Activated naive CD8-positive, alpha-beta T cell treated with anti-CD3 and anti-CD28 coated beads for 36 hours (primary cell): ENCODE data around the gene TDRKH. TPM values are rescaled to one million over a fixed set of nuclear protein-coding genes. Genes with fewer than 3 reads are reported as not detected.
"Not testable (repeated sequence)": the region's sequence is repeated elsewhere in the genome, so short reads cannot be mapped to it uniquely, and the experiment has no call there.

ENCODE experiments used
- DNase-seq: peaks from one replicate; pipeline ENCODE4 v3.0.0; 2021
- H3K27ac Mint-ChIP-seq: one replicate; pipeline ENCODE4 v1.8.0; 2022; ENCODE audit warnings: mild to moderate bottlenecking, moderate library complexity, mixed read lengths
- H3K27me3 Mint-ChIP-seq: one replicate; pipeline ENCODE4 v1.8.0; 2022; ENCODE audit warnings: mild to moderate bottlenecking, mixed read lengths
- H3K36me3 Mint-ChIP-seq: one replicate; pipeline ENCODE4 v1.8.0; 2021; ENCODE audit warnings: mild to moderate bottlenecking, mixed read lengths
- H3K4me1 Mint-ChIP-seq: one replicate; pipeline ENCODE4 v1.8.0; 2021; ENCODE audit warnings: mixed read lengths
- H3K4me3 Mint-ChIP-seq: one replicate; pipeline ENCODE4 v1.8.0; 2022; ENCODE audit warnings: mild to moderate bottlenecking, moderate library complexity, mixed read lengths
- H3K9me3 Mint-ChIP-seq: one replicate; pipeline ENCODE4 v1.8.0; 2022; ENCODE audit warnings: mixed read lengths
- total RNA-seq, 2 experiments: library from RNA; stranded (reverse); gene quantifications; one replicate each; pipeline ENCODE4 v1.2.3, GENCODE V29; 2021

Gene TDRKH
- total RNA-seq, 2 experiments from 2014 or later, result 9.0 to 9.1 TPM

DNA sequence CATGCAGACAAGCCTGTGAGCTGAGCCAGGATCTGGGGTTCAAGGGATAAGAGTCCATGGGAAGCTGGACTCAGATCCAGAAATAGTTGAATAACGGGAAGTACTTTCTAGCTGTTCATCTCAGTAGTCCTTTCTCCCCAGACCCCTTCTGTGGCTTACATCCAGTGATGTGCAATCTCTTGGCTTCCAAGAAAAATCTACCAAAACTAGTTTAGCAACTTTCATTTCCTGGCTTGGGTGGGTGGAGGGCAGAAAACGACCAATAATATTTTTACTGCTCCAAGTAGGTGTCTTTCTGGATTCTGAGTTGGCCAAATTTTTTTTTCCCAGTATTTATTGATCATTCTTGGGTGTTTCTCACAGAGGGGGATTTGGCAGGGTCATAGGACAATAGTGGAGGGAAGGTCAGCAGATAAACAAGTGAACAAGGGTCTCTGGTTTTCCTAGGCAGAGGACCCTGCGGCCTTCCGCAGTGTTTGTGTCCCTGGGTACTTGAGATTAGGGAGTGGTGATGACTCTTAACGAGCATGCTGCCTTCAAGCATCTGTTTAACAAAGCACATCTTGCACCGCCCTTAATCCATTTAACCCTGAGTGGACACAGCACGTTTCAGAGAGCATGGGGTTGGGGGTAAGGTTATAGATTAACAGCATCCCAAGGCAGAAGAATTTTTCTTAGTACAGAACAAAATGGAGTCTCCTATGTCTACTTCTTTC, 21.8 kb downstream of the TDRKH start:
- H3K9me3 Mint-ChIP-seq, H3K36me3 Mint-ChIP-seq, H3K4me1 Mint-ChIP-seq, DNase-seq, H3K4me3 Mint-ChIP-seq, H3K27ac Mint-ChIP-seq, H3K27me3 Mint-ChIP-seq: not testable (repeated sequence)

DNA sequence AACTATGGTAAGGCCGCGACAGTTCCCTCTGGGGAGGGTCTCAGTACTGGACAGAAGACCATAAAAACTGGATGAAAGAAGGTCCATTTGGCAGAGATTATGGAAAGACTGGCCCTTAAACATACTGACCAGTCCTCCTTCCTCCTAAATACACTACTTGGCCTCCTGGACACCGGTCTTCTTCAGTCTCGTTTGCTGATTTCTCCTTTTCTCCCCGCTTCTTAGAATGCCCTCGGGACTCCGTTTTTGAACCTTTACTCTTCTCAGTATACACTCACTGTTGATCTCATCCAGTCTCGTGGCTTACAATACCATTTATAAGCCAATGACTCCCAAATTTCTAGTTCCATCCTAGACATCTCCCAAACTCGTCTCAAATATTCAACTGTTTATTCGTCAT, 26.3 kb downstream of the TDRKH start:
- no peaks in the 10 kb centered on the region for H3K9me3 Mint-ChIP-seq
- H3K36me3 Mint-ChIP-seq, result peaks cover 14% of the 10 kb centered on the region
- peak overlapping the region; percentile 95 for H3K27ac Mint-ChIP-seq
- no peak for DNase-seq
- peaks cover 22% of the 10 kb centered on the region for H3K4me1 Mint-ChIP-seq
- no peaks in the 10 kb centered on the region for H3K27me3 Mint-ChIP-seq
- H3K4me3 Mint-ChIP-seq, result peak overlapping the region; percentile 91

DNA sequence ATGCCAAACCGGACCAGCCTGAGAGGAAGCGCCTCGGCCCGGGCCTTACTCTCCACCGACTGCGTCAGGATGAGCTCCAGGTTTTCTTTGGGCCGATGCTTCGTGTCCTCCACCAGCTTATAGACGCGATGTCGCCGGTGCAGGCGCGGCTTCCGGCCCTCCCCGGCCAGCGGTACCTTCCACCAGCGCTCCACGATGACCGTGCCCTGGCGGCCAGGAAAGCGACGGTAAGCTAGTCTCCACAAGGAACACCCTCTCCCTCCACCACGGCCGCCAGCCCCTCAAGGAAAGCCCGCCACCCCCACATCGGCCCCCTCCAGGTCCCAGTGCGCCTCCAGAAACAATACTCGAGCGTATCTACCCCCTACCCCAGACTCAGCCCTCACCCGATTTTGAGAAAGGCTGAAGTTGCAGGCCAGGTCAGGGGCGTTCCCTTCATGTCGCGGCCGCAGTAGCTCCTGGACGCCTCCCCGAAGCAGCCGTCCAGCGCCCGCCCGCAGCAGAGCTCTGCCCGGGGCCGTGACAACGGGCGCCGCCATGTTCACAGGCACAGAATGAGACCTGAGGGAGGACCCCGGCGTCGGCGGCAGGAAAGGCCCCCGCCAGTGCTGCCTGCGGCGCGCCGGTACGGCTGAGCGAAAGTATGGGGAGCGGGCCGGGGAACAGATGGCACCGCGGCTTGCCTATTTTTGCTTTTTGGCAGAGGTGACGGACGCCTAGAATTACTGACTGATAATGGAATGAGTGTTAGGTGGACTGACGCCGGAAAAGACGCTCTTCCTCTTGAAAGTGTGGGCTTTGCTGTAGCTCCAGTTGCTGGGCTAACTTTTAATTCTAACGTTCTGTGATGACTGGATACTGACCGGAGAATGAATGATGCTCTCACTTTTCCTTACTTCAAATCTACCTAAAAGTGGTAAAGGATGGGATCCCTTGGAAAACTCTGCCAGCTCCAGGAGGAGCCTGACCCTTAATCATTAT, 27.1 kb downstream of the TDRKH start, which contains the start of gene MRPL9:
Gene MRPL9 (minus strand): TSS at position 556 of the 981 bp plus-strand sequence. CDS start 17 bp downstream, at position 539.
- no peaks in the 10 kb centered on the region for H3K9me3 Mint-ChIP-seq
- peak; percentile 91 for DNase-seq
- peaks cover 20% of the 10 kb centered on the region for H3K4me1 Mint-ChIP-seq
- peaks cover 14% of the 10 kb centered on the region for H3K36me3 Mint-ChIP-seq
- H3K27ac Mint-ChIP-seq, result peak within 1 kb of the TSS; percentile 95
- peak within 1 kb of the TSS; percentile 91 for H3K4me3 Mint-ChIP-seq
- H3K27me3 Mint-ChIP-seq, result no peaks in the 10 kb centered on the region

DNA sequence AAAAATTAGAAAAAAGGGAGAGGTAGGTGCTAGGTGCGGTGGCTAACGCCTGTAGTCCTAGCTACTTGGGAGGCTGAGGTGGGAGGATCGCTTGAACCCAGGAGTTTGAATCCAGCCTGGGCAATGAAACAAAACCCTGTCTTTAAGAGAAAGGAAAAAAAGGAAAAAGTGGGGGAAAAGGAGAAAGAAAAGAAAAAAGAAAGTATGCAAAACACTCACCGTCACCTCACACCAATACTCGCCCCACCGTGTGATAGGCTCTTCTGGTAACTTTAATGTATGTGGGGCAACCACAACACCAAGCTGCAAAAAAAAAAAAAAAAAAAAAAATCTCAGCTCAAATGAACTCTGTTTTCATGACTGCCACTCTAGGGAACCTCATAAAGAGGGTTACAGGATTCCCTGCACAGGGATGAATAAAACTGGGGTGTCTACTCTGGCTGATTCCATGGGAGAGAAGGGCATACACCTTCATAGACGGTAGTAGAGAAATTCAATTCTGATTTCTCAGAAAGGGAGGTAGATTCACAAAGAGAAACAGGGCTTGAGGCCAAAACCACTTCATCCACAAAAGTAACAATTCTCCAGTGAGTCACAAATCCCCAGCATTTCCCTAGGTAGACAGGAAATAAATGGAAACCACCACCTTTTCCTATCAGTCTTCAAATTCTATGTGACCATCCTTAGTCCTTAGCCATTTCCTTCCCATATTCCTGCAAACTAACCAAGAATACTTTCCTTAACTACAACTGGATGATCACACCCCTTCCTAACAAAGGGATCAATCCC, 29.5 kb downstream of the TDRKH start:
- Mint-ChIP-seq H3K27me3 (no peaks in the 10 kb centered on the region), H3K36me3 (peaks cover 14% of the 10 kb centered on the region), H3K9me3 (no peaks in the 10 kb centered on the region), H3K4me3 (no peak overlapping the region), H3K4me1 (peaks cover 30% of the 10 kb centered on the region), H3K27ac (peak overlapping the region; percentile 62)
- no peak for DNase-seq

DNA sequence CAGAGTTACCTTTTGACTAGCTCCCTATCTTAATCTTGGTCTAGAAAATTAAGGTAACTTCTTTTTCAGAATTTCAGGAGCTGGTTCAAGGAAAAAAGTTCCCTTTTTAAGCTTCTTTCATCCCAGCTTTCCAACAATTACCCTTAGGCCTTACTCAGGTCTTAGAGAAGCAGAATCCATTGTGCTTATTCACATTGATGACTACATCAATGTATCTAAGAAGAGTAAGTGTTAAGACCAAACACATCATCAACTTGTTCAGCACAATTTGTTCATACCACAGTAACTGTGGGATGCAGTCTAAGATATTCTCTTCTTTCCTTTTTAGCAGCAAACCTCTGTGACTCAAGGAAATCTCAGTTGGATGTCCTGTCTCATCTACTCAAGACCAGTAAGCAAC, 31.1 kb downstream of the TDRKH start:
- H3K4me3 Mint-ChIP-seq, result no peak overlapping the region
- no peaks in the 10 kb centered on the region for H3K9me3 Mint-ChIP-seq
- no peak for DNase-seq
- H3K27ac Mint-ChIP-seq, result peak overlapping the region; percentile 48
- peaks cover 27% of the 10 kb centered on the region for H3K4me1 Mint-ChIP-seq
- H3K36me3 Mint-ChIP-seq, result peaks cover 14% of the 10 kb centered on the region
- no peaks in the 10 kb centered on the region for H3K27me3 Mint-ChIP-seq

DNA sequence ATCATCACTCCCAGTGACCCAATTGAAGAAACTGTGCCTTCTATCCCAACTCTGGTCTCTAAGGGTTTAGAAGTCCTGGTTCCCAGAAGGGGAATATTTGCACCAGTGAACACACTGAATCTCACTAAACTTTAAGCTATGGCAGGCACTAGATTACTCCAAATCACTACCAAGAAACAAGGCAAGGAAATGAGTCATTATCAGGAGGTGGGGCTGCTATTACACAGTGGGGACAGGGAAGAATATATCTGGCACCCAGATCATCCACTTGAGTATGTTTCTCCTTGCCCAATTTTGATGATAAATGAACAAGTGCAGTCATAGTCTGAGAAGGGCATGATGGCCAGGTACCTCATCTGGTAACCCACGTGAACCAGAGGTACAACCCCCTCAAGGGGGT, 34.0 kb downstream of the TDRKH start:
- Mint-ChIP-seq H3K9me3 (no peaks in the 10 kb centered on the region), H3K27ac (no peak overlapping the region), H3K4me1 (peaks cover 15% of the 10 kb centered on the region), H3K4me3 (no peak overlapping the region), H3K36me3 (peaks cover 9% of the 10 kb centered on the region), H3K27me3 (no peaks in the 10 kb centered on the region)
- DNase-seq, result no peak

DNA sequence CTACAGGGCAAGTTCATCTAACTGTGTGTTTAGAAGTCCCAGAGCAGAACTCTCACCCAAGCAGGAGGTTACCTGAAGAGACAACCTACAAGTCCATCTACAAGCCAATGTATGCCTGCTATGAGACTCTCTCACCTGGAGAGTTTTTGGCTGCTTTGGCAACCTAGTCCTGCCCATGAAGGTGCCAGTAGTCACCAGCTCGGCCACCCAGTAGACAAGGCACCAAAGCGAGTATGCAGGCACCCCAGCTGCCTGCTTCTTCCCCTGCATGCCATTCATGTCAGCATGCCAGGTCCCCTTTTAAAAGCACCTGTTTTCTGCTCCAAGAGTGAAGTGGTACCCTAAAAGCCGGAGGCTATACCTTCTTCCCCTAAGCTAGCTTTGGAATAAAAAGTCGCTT, 48.8 kb downstream of the TDRKH start:
- Mint-ChIP-seq H3K4me1 (no peaks in the 10 kb centered on the region), H3K4me3 (no peak overlapping the region), H3K27me3 (peaks cover 12% of the 10 kb centered on the region), H3K27ac (no peak overlapping the region), H3K36me3 (no peaks in the 10 kb centered on the region), H3K9me3 (peaks cover 3% of the 10 kb centered on the region)
- DNase-seq, result no peak

DNA sequence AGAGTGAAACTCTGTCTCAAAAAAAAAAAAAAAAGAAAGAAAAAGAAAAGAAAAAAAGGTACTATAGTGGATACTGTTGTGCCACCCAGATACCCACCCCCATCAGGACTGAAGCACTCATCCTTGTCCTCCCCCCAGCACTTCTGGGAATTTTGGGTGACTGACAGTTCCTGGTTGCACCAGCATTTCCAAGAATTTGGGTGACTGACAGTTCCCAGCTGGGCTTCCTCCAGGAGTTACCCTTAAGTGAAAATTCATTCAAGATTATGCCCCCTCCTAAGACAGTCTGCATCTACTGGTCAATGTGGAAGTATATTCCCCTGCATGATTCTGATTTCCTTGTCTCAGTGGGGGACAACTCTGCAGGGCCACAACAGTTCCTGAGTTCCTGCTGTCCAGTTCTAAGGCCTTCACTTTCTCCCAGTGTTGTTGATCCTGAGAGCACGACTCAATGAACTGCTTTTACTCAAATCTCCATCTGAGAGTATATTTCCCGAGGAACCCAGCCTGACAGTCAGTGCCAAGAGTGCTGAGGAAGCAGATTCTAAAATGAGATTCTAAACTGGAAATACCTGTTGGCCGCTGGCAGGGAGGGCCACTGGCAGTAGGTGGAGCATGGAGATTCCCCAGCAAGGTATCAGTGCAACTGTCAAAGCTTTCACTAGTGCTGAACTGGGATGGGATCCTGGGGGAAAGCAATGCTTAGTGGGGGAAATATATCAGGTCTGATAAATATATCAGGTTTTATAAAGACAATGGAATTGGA, 50.5 kb downstream of the TDRKH start:
- Mint-ChIP-seq H3K4me1 (no peaks in the 10 kb centered on the region), H3K9me3 (peaks cover 3% of the 10 kb centered on the region), H3K27me3 (no peaks in the 10 kb centered on the region), H3K36me3 (no peaks in the 10 kb centered on the region), H3K27ac (no peak overlapping the region), H3K4me3 (no peak overlapping the region)
- no peak for DNase-seq

DNA sequence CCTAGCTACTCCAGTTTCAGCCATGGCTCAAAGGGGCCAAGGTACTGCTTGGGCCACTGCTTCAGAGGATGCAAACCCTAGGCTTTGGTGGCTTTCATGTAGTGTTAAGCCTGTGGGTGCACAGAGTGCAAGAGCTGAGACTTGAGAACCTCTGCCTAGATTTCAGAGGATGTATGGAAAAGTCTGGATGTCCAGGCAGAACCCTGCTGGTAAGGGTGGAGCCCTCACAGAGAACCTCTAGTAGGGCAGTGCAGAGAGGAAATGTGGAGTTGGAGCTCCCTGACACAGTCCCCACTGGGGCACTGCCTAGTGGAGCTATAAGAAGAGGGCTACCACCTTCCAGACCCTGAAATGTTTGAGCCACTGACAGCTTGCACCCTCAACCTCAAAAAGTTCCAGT, 52.8 kb downstream of the TDRKH start:
- Mint-ChIP-seq H3K27ac (no peak overlapping the region), H3K36me3 (no peaks in the 10 kb centered on the region), H3K4me3 (no peak overlapping the region), H3K27me3 (peaks cover 3% of the 10 kb centered on the region), H3K9me3 (peaks cover 3% of the 10 kb centered on the region), H3K4me1 (no peaks in the 10 kb centered on the region)
- DNase-seq, result no peak

DNA sequence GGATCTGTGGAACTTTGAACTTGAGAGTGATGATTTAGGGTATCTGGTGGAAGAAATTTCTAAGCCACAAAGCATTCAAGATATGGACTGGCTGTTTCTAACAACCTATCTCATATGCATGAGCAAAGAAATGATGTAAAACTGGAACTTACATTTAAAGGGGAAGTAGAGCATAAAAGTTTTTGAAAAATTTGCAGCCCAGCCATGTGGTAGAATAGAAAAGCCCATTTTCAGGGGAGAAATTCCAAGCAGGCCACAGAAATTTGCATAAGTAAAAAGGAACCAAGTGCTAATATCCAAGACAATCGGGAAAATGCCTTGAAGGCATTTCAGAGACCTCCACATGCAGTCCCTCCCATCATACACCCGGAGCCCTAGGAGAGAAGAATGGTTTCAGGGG, 53.3 kb downstream of the TDRKH start:
- no peak overlapping the region for H3K27ac Mint-ChIP-seq
- H3K4me1 Mint-ChIP-seq, result no peaks in the 10 kb centered on the region
- no peaks in the 10 kb centered on the region for H3K36me3 Mint-ChIP-seq
- H3K27me3 Mint-ChIP-seq, result peaks cover 5% of the 10 kb centered on the region
- H3K4me3 Mint-ChIP-seq, result no peak overlapping the region
- H3K9me3 Mint-ChIP-seq, result peaks cover 3% of the 10 kb centered on the region
- DNase-seq, result no peak

DNA sequence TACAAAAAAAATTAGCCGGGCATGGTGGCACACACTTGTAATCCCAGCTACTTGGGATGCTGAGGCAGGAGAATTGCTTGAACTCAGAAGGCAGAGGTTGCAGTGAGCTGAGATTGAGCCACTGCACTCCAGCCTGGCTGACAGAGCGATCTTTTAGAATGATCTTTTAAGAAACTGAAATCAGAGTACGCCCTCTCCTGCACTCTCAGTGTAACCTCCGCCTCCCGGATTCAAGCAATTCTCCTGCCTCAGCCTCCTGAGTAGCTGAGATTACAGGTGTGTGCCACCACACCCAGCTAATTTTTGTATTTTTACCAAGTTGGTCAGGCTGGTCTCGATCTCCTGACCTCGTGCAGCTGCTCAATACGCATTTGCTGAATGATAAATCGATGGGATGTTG, 56.3 kb downstream of the TDRKH start:
- H3K27ac Mint-ChIP-seq, H3K9me3 Mint-ChIP-seq, H3K4me1 Mint-ChIP-seq, H3K4me3 Mint-ChIP-seq, DNase-seq, H3K36me3 Mint-ChIP-seq: not testable (repeated sequence)
- H3K27me3 Mint-ChIP-seq, result peaks cover 14% of the 10 kb centered on the region

DNA sequence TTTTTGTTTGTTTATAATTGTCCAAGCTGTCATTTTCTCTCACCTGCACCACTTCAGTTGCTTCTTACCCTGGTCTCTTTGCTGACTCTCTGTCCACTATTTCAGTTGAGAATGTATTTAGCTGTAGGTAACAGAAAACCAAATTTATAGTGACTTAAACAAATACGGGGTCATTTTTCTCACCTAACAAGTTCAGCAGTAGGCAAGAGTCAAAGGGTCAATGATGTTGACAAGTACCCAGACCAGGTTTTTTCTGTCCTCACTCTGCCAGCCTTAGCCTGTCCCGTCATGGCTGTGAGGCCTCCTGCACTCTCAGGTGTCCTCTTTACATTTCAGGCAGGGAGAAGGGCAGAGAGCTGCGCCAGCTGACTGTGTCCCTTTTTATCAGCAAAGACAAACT, 57.2 kb downstream of the TDRKH start:
- Mint-ChIP-seq H3K36me3 (no peaks in the 10 kb centered on the region), H3K9me3 (peaks cover 3% of the 10 kb centered on the region), H3K27ac (no peak overlapping the region), H3K27me3 (peaks cover 23% of the 10 kb centered on the region), H3K4me1 (no peaks in the 10 kb centered on the region), H3K4me3 (no peak overlapping the region)
- no peak for DNase-seq

DNA sequence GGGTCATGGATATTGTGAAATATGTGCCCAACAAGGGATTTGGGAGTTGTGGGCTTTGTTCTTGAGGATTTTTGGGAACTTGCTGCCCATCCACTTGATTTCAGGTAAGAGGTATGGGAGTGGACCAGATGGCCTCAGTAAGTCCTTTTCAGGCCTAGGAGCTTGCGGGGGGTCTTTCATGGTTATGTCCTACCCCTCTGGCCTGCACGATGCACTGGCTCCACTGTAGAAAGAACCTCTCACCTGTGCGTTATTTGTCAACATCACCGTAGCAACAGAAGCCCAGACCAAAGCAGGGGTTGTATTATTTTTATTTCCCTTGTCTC, 60.4 kb downstream of the TDRKH start:
- Mint-ChIP-seq H3K4me3 (no peak overlapping the region), H3K9me3 (no peaks in the 10 kb centered on the region), H3K36me3 (no peaks in the 10 kb centered on the region), H3K4me1 (no peaks in the 10 kb centered on the region), H3K27ac (no peak overlapping the region), H3K27me3 (peaks cover 50% of the 10 kb centered on the region)
- no peak for DNase-seq

DNA sequence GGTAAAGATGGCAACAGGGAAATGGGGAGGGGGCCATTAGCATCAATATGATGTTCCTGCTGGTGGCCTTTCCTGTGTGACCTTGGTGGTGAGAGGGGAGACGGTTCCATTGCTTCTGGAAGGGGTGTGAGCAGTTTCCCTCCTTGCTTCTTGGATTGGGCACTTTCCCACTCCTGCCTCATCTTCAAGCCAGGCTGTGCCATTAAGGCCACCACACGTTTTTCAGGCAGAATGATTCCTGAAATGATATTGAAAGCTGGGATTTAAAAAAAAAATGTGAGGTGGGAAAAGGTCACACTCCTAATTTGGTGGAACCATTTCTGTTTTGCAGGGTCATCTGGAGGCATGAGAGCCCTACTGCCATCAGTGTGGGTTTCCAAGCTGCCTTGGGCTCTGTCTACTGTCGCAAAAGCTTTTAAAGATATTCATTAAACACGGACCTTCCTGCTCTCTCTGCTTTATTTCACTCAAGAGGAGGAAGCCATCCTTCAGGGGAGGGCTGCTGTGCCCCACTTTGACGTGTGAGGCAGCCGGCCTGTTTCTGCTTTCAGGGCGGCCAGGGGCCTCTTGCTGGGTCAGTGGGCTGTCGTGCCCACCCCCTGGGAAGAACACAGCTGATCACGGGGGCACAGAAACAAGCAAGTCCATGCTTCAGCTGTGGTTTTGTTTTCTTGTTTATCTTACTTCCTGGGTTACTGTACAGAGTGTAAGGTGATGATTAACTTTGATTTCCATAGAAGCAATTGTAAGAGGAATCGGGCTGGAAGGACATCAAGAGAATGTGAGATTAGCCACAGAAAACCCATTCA, 60.9 kb downstream of the TDRKH start:
- Mint-ChIP-seq H3K27ac (no peak overlapping the region), H3K9me3 (no peaks in the 10 kb centered on the region), H3K27me3 (peaks cover 55% of the 10 kb centered on the region), H3K4me1 (no peaks in the 10 kb centered on the region), H3K4me3 (no peak overlapping the region), H3K36me3 (no peaks in the 10 kb centered on the region)
- DNase-seq, result no peak
